AG04449 (cell line): ENCODE results near the gene RELN.

ENCODE experiments used
- CTCF ChIA-PET: fragments of 350-600 bp; formaldehyde crosslinking; extraction: SDS; loops from one replicate; lab custom pipeline; 2021; ENCODE audit warnings: antibody characterized with exemption; lab: Yijun Ruan, JAX
- POLR2A ChIA-PET: fragments of 400-600, 350-600 bp; formaldehyde crosslinking; extraction: SDS; loops from one replicate; lab custom pipeline; 2020; ENCODE audit warnings: antibody characterized with exemption, inconsistent platforms; lab: Yijun Ruan, JAX
- DNase-seq: peaks from one replicate; pipeline ENCODE4 v3.0.0-alpha.2; 2010; ENCODE audit warnings: low read depth, low spot score
- H3K4me3 ChIP-seq: 2 replicates; pipeline ENCODE4 v1.5.1; 2011; ENCODE audit warnings: low read depth, mild to moderate bottlenecking, control low read depth, low read length
- TF ChIP-seq, protein P1 (sequence below): IDR thresholded peaks from one replicate; pipeline ENCODE4 v1.5.1; 2011; ENCODE audit warnings: mild to moderate bottlenecking, moderate library complexity, low read length, control low read depth, inconsistent platforms; ENCODE audit not compliant: insufficient read depth; ENCODE audit errors: missing control alignments

Gene RELN

DNA sequence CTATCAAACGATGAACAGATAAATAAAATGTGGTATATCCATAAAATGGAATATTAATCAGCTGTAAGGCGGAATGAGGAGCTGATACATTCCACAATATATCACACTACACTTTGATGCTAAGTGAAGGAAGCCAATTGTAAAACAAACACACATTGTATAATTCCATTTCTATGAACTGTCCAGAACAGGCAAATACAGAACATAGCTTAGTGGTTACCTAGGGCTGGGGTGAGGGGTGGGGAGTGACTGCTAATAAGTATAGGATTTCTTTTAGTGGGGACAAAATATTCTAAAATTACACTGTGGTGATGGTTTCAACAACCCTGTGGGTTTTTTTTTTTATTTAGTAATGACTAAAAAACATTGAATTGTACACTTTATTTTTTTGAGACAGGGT lies 461.3 kb downstream of the RELN start:
- no peak overlapping the region for H3K4me3 ChIP-seq
- TF ChIP-seq, protein P1, sequence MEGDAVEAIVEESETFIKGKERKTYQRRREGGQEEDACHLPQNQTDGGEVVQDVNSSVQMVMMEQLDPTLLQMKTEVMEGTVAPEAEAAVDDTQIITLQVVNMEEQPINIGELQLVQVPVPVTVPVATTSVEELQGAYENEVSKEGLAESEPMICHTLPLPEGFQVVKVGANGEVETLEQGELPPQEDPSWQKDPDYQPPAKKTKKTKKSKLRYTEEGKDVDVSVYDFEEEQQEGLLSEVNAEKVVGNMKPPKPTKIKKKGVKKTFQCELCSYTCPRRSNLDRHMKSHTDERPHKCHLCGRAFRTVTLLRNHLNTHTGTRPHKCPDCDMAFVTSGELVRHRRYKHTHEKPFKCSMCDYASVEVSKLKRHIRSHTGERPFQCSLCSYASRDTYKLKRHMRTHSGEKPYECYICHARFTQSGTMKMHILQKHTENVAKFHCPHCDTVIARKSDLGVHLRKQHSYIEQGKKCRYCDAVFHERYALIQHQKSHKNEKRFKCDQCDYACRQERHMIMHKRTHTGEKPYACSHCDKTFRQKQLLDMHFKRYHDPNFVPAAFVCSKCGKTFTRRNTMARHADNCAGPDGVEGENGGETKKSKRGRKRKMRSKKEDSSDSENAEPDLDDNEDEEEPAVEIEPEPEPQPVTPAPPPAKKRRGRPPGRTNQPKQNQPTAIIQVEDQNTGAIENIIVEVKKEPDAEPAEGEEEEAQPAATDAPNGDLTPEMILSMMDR, result no peak
- no peak for DNase-seq
- POLR2A ChIA-PET, result no interaction called here
- CTCF ChIA-PET, result interaction anchor here (0.8 kb wide), 1 partner anchor 45 kb away, joined by 3 read pairs; no protein-coding TSS in a partner anchor

- TF ChIP-seq, protein P1, result no peak
- ChIA-PET POLR2A (no interaction called here), CTCF (interaction anchor here (0.9 to 4.8 kb wide), 3 partner anchors 48 to 637 kb away, joined by 5 to 23 read pairs (median 6); no protein-coding TSS in a partner anchor)
- no peak overlapping the region for H3K4me3 ChIP-seq
- DNase-seq, result no peak
Measured at GRCh38 chr7:103525937-103526336, 463.5 kb downstream of the RELN start.

DNA sequence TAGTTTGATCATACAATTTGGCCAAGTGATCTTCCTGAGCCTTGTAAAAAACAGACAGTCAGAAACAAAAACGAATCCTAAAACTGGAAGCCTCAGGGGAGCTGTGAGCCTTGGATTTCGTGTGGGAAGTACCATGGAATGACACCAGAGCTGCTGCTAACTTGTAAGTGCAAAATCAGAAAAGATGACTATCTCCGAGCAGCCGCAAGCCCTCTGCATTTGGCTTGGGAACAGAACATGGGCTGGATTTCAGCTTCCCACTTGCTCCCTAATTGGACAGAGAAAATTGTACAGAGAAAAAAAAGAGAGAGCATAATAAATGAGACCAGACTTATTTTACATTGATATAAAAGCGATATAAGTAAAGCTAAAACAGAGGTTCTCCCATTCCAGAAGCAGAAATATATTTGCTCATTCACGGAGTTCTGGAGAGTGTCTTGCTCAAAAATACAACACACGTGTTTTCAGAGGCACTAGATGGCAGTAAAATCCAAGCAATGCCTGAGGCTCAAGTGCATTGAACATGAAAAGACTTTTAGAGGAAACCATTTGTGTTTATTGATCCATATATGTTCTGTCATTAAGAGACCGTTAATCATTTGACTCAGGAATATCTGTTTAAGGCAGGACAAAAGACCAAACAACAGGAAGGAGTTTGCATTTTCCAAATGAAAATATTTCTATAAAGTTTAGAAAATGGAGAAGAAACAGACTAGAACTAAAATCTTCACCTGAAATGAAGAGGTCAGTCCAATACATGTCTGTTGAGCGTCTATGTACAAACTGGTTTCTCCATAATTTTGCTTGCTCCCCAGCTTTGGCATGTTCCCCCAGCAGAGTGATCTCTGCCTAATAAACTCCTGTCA lies 465.2 kb downstream of the RELN start:
- ChIA-PET POLR2A (no interaction called here), CTCF (interaction anchor here (0.9 to 4.8 kb wide), 14 partner anchors 8 to 744 kb away, joined by 3 to 23 read pairs (median 4); partner anchors contain the start of gene ORC5)
- no peak overlapping the region for H3K4me3 ChIP-seq
- TF ChIP-seq, protein P1, result peak; percentile 52
- peak; percentile 9 for DNase-seq

DNA sequence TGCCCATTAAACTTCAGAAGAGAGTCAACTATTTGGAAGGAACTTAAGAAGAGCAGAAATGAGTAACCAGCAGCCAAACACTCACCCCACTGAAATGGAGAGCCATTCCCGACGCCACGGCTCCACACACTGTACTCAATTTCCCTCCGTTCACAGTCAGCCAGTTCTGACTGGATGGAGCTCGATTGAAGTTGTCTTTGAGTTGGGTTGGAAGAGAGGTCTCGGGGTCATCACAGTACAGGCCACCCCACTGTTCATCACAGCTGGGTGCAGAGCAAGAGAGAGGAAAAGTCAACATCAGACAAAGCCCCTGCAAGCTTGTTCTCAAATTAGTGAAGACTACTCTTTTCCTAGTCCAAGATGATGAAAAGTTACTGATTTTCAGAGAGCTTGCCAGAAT lies 467.5 kb downstream of the RELN start:
- no peak for DNase-seq
- TF ChIP-seq, protein P1, result no peak
- ChIA-PET POLR2A (no interaction called here), CTCF (interaction anchor here (0.8 to 4.8 kb wide), 3 partner anchors 52 to 1326 kb away, joined by 3 to 23 read pairs (median 7); no protein-coding TSS in a partner anchor)
- no peak overlapping the region for H3K4me3 ChIP-seq

GRCh38 chr7:103504505-103505135 lies 484.8 kb downstream of the RELN start:
- TF ChIP-seq, protein P1, result no peak
- ChIA-PET POLR2A (no interaction called here), CTCF (no interaction called here)
- DNase-seq, result no peak
- no peak overlapping the region for H3K4me3 ChIP-seq

DNA sequence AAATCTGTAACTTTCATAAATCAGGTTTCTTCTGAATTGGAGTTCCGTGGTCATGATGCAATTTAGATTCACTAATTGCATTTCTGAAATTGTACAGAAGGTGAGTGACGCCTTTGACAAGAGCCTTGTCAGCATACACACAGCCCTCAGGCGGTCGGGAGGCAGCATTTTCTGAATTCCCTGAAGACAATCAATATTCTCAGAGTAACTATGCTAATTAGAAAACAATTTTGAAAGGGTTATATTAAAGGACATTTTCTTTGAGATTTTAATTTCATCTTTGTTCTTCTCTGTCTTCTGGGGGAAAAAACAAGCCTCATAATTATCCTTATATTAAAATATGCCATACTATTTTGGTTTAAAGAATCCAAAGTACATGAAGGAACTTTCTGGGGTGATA lies 488.3 kb downstream of the RELN start:
- DNase-seq, result no peak
- CTCF ChIA-PET, result no interaction called here
- TF ChIP-seq, protein P1, result no peak
- POLR2A ChIA-PET, result no interaction called here
- no peak overlapping the region for H3K4me3 ChIP-seq
